Adrenal gland (tissue), 12 donors: ENCODE results near the gene CDK14. TPM values are rescaled to one million over a fixed set of nuclear protein-coding genes. Genes with fewer than 3 reads are reported as not detected.

ENCODE experiments used
- DNase-seq, 7 donors: peaks; one replicate each; pipeline ENCODE4 v3.0.0-alpha.2; 2019 to 2020
- H3K27ac ChIP-seq, 5 donors: fragments of 200-600 bp; sonication (generic) in 4 of 5; 1 replicate in 3 of 5; 2 replicates in 2 of 5; pipeline versions ENCODE4 v1.5.1 to v1.8.0; 2016 to 2020; ENCODE audit warnings: mild to moderate bottlenecking in 1 of 5
- H3K27me3 ChIP-seq: fragments of 200-600 bp; 2 replicates; pipeline ENCODE4 v1.8.0; 2021
- H3K36me3 ChIP-seq, 2 donors: fragments of 200-600 bp; replicated peaks in 1 of 2; 1 replicate in 1 of 2; 2 replicates in 1 of 2; pipeline versions ENCODE4 v1.5.1 to v1.8.0; 2018 to 2022
- H3K4me1 ChIP-seq, 2 donors: fragments of 200-600 bp; replicated peaks in 1 of 2; 1 replicate in 1 of 2; 2 replicates in 1 of 2; pipeline versions ENCODE4 v1.5.1 to v1.8.0; 2018 to 2021
- H3K4me3 ChIP-seq, 4 donors: fragments of 200-600 bp; sonication (generic) in 3 of 4; one replicate each; pipeline ENCODE4 v1.5.1; 2016 to 2018
- H3K9me3 ChIP-seq, 3 donors: fragments of 200-600 bp; sonication (generic) in 1 of 3; replicated peaks in 1 of 3; 1 replicate in 2 of 3; 2 replicates in 1 of 3; pipeline versions ENCODE4 v1.5.1 to v1.8.0; 2016 to 2021
- POLR2A ChIP-seq, 2 donors: fragments of 450-650 bp; IDR thresholded peaks; one replicate each; pipeline ENCODE4 v1.6.1; 2017; ENCODE audit warnings: antibody characterized with exemption in 2 of 2, mild to moderate bottlenecking in 2 of 2, moderate library complexity in 1 of 2
- WGBS, 4 donors: extraction: QIAGEN DNeasy Blood & Tissue Kit in 2 of 4; methylation state at CpG; one replicate each; pipeline versions ENCODE4 v1.1.5 to v1.1.7; 2013 to 2017; 5-methylcytosine and 5-hydroxymethylcytosine counted together
- intact Hi-C, 2 donors: fragments of 100-400 bp; cut with DNase I; formaldehyde crosslinking; loops; one replicate each; pipeline versions ENCODE4 v1.14.1 to v1.15.0; 2022 to 2023
- polyA plus RNA-seq, 3 donors: library from polyadenylated mRNA; stranded (reverse); fragments of 200-250 nt in 2 of 3; fragments of 350-450 nt in 1 of 3; fragmentation: Illumina TruSeq in 1 of 3; extraction: RNeasy Lipid Tissue Mini Kit (QIAGEN cat#74804) in 1 of 3; gene quantifications; one replicate each; pipeline ENCODE4 v1.2.3, GENCODE V29; 2013 to 2014
- total RNA-seq, 9 donors: library from RNA; depleted of rRNA in 4 of 9; stranded (reverse); fragments of >200 nt in 4 of 9; fragments of 120-200 nt in 1 of 9; fragmentation: NEBNext Ultra II Directional in 1 of 9; extraction: Animal tissue kit (Norgen Biotek cat#: 25700) in 1 of 9; gene quantifications; one replicate each; pipeline versions ENCODE4 v1.1.0 to v1.2.4, GENCODE V29; 2013 to 2023
- TF ChIP-seq, protein P1 (sequence below), 6 experiments: fragments of 450-650 bp in 4 of 6; fragments of 200-600 bp in 2 of 6; sonication (generic) in 1 of 6; IDR thresholded peaks; 1 replicate in 5 of 6; 2 replicates in 1 of 6; pipeline versions ENCODE4 v1.5.1 to v1.8.0; 2016 to 2021; ENCODE audit warnings: antibody characterized with exemption in 6 of 6, mild to moderate bottlenecking in 2 of 6, moderate library complexity in 1 of 6
- donor health status: healthy with polysubstance abuse.
- donor health status: Bipolar disorder and iron deficiency.
- donor health status: DM: yes; HTN: yes; CAD: no.
- donor health status: DM: no; HTN: no; CAD: no.
- donor health status: DM: no; HTN: no; CAD: no.
- donor health status: DM: yes; HTN: yes; CAD: no.

Gene CDK14
- total and polyA plus RNA-seq, 12 donors: 1.9 to 14.5 (median 7.6) TPM

DNA sequence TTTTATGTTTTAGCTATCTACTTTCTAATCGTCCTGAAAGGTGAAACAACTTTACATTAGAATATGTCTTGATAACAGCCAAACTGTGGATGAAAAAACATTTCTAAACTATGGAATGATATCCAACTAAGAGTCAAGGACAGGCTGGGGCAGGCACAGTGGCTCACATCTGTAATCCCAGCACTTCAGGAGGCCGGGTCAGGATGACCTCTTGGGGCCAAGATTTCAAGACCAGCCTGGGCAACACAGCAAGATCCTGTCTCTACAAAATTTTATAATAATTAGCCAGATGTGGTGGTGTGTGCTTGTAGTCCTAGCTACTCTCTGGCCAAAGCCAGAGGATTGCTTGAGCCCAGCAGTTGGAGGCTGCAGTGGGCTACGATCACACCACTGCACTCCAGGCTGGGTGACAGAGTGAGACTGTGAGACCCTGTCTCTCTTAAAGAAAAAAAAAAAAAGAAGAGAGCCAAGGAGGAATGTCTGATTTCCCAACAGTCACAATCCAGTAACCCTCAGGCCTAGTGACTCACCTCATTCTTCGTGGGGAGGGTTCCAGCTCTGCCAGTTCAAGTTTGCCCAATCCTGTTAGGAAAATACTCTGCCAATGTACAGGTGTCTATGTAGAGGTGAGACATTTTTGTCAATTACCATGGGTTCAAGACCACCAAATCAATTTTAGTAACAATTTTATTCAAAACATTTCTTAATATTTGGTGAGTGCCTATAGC lies 653.5 kb downstream of the CDK14 start:
- no peaks in the 10 kb centered on the region for H3K9me3 ChIP-seq
- H3K36me3 ChIP-seq: no peaks in the 10 kb centered on the region
- WGBS, 4 donors: 56 to 64% (median 59%) methylated on average over 4 of the region's 4 CpGs
- no peaks in the 10 kb centered on the region for H3K27me3 ChIP-seq
- intact Hi-C loops: no loop called here
- no peak overlapping the region for H3K4me3 ChIP-seq
- TF ChIP-seq, protein P1, sequence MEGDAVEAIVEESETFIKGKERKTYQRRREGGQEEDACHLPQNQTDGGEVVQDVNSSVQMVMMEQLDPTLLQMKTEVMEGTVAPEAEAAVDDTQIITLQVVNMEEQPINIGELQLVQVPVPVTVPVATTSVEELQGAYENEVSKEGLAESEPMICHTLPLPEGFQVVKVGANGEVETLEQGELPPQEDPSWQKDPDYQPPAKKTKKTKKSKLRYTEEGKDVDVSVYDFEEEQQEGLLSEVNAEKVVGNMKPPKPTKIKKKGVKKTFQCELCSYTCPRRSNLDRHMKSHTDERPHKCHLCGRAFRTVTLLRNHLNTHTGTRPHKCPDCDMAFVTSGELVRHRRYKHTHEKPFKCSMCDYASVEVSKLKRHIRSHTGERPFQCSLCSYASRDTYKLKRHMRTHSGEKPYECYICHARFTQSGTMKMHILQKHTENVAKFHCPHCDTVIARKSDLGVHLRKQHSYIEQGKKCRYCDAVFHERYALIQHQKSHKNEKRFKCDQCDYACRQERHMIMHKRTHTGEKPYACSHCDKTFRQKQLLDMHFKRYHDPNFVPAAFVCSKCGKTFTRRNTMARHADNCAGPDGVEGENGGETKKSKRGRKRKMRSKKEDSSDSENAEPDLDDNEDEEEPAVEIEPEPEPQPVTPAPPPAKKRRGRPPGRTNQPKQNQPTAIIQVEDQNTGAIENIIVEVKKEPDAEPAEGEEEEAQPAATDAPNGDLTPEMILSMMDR (IDR thresholded peaks at IDR 0.05): no peak
- no peak for TF ChIP-seq POLR2A (IDR thresholded peaks at IDR 0.05)
- no peaks in the 10 kb centered on the region for H3K4me1 ChIP-seq
- DNase-seq: peak in 2 of 7 donors; percentile 14 to 32
- H3K27ac ChIP-seq: no peak overlapping the region

DNA sequence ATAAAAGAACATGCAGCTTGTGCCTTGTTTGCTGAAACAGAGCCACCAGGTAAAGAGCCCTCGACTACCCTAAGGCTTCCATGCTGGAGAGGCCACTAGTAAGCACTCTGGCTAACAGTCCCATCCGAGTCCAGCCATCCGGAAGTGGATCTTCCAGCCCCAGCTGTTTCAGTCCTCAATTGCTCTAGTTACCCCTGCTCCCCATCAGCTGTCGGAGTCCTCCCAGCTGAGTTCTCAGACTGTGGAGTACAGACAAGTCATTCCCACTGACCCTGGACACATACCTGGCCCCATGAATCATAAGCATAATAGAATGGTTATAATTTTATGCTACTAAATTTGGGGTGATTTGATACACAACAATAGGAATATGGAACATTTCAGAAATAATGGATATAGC lies 654.6 kb downstream of the CDK14 start:
- Histone ChIP-seq H3K4me1 (no peaks in the 10 kb centered on the region), H3K36me3 (no peaks in the 10 kb centered on the region), H3K9me3 (no peaks in the 10 kb centered on the region), H3K27ac (no peak overlapping the region), H3K4me3 (no peak overlapping the region), H3K27me3 (no peaks in the 10 kb centered on the region)
- no peak for TF ChIP-seq POLR2A (IDR thresholded peaks at IDR 0.05)
- TF ChIP-seq, protein P1 (IDR thresholded peaks at IDR 0.05): no peak
- 72 to 97% (median 91%) methylated on average over 3 to 4 of the region's 4 CpGs for WGBS, 4 donors
- no peak for DNase-seq
- intact Hi-C loops: no loop called here

DNA sequence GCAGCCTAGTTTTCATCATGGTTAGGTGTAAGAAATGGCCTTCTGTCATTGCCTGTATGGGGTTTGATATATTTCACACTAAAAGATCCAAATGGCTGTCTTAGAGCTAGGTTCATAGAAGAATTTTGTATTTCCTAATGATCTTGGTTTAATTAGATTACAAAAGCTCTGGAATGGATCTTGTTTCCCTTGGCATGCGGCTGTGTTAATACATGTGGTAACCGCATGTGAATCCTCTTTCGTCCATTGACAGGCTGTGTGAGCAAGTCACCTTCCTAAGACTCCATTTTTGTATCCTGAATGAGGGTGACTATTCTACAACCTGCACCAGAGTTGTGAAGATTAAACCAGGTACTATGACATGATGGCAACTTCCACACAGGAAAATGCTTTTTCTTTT lies 655.8 kb downstream of the CDK14 start:
- Histone ChIP-seq H3K27ac (no peak overlapping the region), H3K4me1 (no peaks in the 10 kb centered on the region), H3K4me3 (no peak overlapping the region), H3K9me3 (no peaks in the 10 kb centered on the region), H3K36me3 (no peaks in the 10 kb centered on the region), H3K27me3 (no peaks in the 10 kb centered on the region)
- 86 to 94% (median 90%) methylated on average over 3 of the region's 3 CpGs for WGBS, 4 donors
- no peak for DNase-seq
- intact Hi-C loops: no loop called here
- TF ChIP-seq, protein P1 (IDR thresholded peaks at IDR 0.05): no peak
- TF ChIP-seq POLR2A (IDR thresholded peaks at IDR 0.05): no peak

Other genes with a start within 250 kb of the CDK14 start
- gene GTPBP10, start 249.6 kb upstream of the CDK14 start, total RNA-seq: 10 to 100 TPM in 8 of 9 donors, 1 to 10 TPM in 1; 7.2 to 29.4 (median 22.8) TPM
- gene GTPBP10, start 249.6 kb upstream of the CDK14 start, polyA plus RNA-seq: 10 to 100 TPM; 15.1 to 32.8 (median 15.8) TPM
- gene CLDN12, start 192.9 kb upstream of the CDK14 start, total RNA-seq: 100 to 1,000 TPM in 1 of 9 donors, 10 to 100 TPM in 8; 25.8 to 150 (median 44.5) TPM
- 10 to 100 TPM; 13.8 to 83.5 (median 20.8) TPM for gene CLDN12, start 192.9 kb upstream of the CDK14 start, polyA plus RNA-seq
- gene PTTG1IP2, start 126.7 kb upstream of the CDK14 start, total RNA-seq: not detected
- not detected for gene PTTG1IP2, start 126.7 kb upstream of the CDK14 start, polyA plus RNA-seq